ENCODE data around the gene OSTC. TPM values are rescaled to one million over a fixed set of nuclear protein-coding genes. Genes with fewer than 3 reads are reported as not detected.

OSTC gene
- total and polyA plus RNA-seq, 2 of the 13 experiments (the other 11 are each of a cell fraction or from before 2014, with no cell fraction given), result 208 to 380 TPM

DNA sequence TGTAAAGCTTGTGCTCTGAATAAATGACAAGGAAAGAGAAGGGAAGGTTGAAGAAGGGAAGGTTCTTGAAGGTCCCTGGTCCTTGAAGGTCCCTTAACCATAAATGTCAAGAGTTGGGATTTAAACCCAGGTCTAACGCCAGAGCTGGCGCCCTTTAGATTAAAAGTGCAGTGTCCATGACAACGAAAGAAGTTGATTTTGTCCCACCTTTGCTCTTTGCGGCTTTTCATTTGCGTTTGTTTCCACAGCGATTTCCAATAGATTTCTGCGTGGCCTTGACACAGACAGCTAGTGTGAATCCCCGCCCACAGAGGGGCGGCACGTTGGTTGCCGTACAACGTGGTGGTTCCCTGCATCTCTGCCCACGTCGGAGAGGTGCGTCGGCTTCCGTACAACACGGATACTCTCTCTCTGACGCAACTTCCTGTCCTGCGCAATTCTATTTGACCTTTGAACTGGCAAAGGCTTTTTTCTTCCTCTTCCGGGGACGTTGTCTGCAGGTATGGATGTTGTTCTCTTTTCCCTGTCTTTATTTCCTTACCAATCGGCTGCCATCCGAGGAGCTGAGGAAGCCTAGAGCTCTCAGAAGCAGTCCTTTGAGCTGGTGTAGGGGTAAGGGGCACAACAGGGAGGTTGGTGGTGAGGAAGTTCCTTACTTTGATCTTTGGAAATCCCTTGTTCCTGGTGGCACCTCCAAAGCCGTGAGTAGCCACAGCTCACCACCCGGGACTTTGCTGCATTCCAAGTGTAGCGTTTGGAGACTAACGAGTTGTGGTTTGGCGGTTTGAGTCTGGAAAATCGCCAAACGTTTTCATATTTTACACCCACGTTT lies 30.1 kb upstream of the OSTC start, which contains the start of gene RPL34 (continued):
- no peak for TF ChIP-seq ADNP (CRISPR knock-in tag; IDR thresholded peaks at IDR 0.05)
- TF ChIP-seq, protein P1, sequence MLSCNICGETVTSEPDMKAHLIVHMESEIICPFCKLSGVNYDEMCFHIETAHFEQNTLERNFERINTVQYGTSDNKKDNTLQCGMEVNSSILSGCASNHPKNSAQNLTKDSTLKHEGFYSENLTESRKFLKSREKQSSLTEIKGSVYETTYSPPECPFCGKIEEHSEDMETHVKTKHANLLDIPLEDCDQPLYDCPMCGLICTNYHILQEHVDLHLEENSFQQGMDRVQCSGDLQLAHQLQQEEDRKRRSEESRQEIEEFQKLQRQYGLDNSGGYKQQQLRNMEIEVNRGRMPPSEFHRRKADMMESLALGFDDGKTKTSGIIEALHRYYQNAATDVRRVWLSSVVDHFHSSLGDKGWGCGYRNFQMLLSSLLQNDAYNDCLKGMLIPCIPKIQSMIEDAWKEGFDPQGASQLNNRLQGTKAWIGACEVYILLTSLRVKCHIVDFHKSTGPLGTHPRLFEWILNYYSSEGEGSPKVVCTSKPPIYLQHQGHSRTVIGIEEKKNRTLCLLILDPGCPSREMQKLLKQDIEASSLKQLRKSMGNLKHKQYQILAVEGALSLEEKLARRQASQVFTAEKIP (CRISPR knock-in tag; IDR thresholded peaks at IDR 0.05; ENCODE audit: borderline replicate concordance), result no peak
- TF ChIP-seq NAIF1 (CRISPR knock-in tag; IDR thresholded peaks at IDR 0.05; ENCODE audit: borderline replicate concordance), result peak; percentile 75
- TF ChIP-seq GATA4 (IDR thresholded peaks at IDR 0.05; ENCODE audit: borderline replicate concordance, low read depth), result peak; percentile 56; the same call in 1 of the 2 replicates
- TF ChIP-seq KLF15 (CRISPR knock-in tag; IDR thresholded peaks at IDR 0.05; ENCODE audit: borderline replicate concordance), result no peak
- TF ChIP-seq ZNF709 (CRISPR knock-in tag; IDR thresholded peaks at IDR 0.05), result no peak
- TF ChIP-seq, protein P2, sequence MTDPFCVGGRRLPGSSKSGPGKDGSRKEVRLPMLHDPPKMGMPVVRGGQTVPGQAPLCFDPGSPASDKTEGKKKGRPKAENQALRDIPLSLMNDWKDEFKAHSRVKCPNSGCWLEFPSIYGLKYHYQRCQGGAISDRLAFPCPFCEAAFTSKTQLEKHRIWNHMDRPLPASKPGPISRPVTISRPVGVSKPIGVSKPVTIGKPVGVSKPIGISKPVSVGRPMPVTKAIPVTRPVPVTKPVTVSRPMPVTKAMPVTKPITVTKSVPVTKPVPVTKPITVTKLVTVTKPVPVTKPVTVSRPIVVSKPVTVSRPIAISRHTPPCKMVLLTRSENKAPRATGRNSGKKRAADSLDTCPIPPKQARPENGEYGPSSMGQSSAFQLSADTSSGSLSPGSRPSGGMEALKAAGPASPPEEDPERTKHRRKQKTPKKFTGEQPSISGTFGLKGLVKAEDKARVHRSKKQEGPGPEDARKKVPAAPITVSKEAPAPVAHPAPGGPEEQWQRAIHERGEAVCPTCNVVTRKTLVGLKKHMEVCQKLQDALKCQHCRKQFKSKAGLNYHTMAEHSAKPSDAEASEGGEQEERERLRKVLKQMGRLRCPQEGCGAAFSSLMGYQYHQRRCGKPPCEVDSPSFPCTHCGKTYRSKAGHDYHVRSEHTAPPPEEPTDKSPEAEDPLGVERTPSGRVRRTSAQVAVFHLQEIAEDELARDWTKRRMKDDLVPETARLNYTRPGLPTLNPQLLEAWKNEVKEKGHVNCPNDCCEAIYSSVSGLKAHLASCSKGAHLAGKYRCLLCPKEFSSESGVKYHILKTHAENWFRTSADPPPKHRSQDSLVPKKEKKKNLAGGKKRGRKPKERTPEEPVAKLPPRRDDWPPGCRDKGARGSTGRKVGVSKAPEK (CRISPR knock-in tag; IDR thresholded peaks at IDR 0.05; ENCODE audit: borderline replicate concordance), result no peak
- no peak for TF ChIP-seq ZEB1 (IDR thresholded peaks at IDR 0.05; ENCODE audit: insufficient replicate concordance, low read depth)
- no peak for TF ChIP-seq ZMYM3 (CRISPR knock-in tag; IDR thresholded peaks at IDR 0.05)
- TF ChIP-seq, protein P3, sequence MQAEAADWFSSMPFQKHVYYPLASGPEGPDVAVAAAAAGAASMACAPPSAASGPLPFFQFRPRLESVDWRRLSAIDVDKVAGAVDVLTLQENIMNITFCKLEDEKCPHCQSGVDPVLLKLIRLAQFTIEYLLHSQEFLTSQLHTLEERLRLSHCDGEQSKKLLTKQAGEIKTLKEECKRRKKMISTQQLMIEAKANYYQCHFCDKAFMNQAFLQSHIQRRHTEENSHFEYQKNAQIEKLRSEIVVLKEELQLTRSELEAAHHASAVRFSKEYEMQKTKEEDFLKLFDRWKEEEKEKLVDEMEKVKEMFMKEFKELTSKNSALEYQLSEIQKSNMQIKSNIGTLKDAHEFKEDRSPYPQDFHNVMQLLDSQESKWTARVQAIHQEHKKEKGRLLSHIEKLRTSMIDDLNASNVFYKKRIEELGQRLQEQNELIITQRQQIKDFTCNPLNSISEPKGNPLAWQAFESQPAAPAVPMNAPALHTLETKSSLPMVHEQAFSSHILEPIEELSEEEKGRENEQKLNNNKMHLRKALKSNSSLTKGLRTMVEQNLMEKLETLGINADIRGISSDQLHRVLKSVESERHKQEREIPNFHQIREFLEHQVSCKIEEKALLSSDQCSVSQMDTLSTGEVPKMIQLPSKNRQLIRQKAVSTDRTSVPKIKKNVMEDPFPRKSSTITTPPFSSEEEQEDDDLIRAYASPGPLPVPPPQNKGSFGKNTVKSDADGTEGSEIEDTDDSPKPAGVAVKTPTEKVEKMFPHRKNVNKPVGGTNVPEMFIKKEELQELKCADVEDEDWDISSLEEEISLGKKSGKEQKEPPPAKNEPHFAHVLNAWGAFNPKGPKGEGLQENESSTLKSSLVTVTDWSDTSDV (CRISPR knock-in tag; IDR thresholded peaks at IDR 0.05), result no peak
- TF ChIP-seq NR3C1 (CRISPR knock-in tag; IDR thresholded peaks at IDR 0.05), result no peak
- TF ChIP-seq IKZF4 (CRISPR knock-in tag; IDR thresholded peaks at IDR 0.05; ENCODE audit: borderline replicate concordance, low read depth, not compliant biosample characterization), result peak; percentile 32
- TF ChIP-seq SSRP1 (CRISPR knock-in tag; IDR thresholded peaks at IDR 0.05), result 0 out of 2 replicates have a peak, but pooled peaks have one; percentile 47
- no peak; the same call in 1 of the 2 replicates for TF ChIP-seq ONECUT2 (CRISPR knock-in tag; IDR thresholded peaks at IDR 0.05)
- no peak for TF ChIP-seq ZNF296 (CRISPR knock-in tag; conservative IDR thresholded peaks at IDR 0.05)
- TF ChIP-seq, protein P4, sequence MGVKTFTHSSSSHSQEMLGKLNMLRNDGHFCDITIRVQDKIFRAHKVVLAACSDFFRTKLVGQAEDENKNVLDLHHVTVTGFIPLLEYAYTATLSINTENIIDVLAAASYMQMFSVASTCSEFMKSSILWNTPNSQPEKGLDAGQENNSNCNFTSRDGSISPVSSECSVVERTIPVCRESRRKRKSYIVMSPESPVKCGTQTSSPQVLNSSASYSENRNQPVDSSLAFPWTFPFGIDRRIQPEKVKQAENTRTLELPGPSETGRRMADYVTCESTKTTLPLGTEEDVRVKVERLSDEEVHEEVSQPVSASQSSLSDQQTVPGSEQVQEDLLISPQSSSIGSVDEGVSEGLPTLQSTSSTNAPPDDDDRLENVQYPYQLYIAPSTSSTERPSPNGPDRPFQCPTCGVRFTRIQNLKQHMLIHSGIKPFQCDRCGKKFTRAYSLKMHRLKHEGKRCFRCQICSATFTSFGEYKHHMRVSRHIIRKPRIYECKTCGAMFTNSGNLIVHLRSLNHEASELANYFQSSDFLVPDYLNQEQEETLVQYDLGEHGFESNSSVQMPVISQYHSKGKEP (CRISPR knock-in tag; IDR thresholded peaks at IDR 0.05), result 0 out of 2 replicates have a peak, but pooled peaks have one; percentile 32
- TF ChIP-seq XBP1 (CRISPR knock-in tag; IDR thresholded peaks at IDR 0.05), result no peak
- TF ChIP-seq PRMT3 (CRISPR knock-in tag; IDR thresholded peaks at IDR 0.05; ENCODE audit: borderline replicate concordance, low read depth), result no peak
- no peak; the same call in 1 of the 2 replicates for TF ChIP-seq ZNF589 (CRISPR knock-in tag; conservative IDR thresholded peaks at IDR 0.05)
- no peak for TF ChIP-seq U2AF2 (IDR thresholded peaks at IDR 0.05; ENCODE audit: low read depth, low read length)

Measured in HepG2 (cell line).